ENCODE measurements around the gene TICAM1. TPM values are rescaled to one million over a fixed set of nuclear protein-coding genes. Genes with fewer than 3 reads are reported as not detected.

TICAM1 gene
- 10 to 100 TPM in 3 of 6 donors, 1 to 10 TPM in 3; 1.0 to 22.4 (median 9.6) TPM for polyA plus RNA-seq (ENCODE audit: low read depth in 6 of 6)

- no peaks in the 10 kb centered on the region for H3K36me3 Mint-ChIP-seq
Measured at GRCh38 chr19:4831304-4831978, at the start of gene TICAM1. TSS of gene TICAM1 (minus strand) at chr19:4831712. CDS start at chr19:4818377, 13,335 bp downstream.

GRCh38 chr19:4879041-4879440, 47.5 kb upstream of the TICAM1 start:
- Mint-ChIP-seq H3K9me3 (no peaks in the 10 kb centered on the region), H3K27me3 (no peaks in the 10 kb centered on the region), H3K27ac (no peak overlapping the region), H3K4me3 (peak overlapping the region in 2 of 8 donors; percentile 9 to 40), H3K36me3 (no peaks in the 10 kb centered on the region), H3K4me1 (peaks cover 10 to 18% (median 17%) of the 10 kb centered on the region in 3 donors)
- no peak for DNase-seq
- no peak for ATAC-seq (ENCODE audit: low read depth in 2 of 2)

More at GRCh38 chr19:4831304-4831978, at the start of gene TICAM1:
- Mint-ChIP-seq H3K27ac (peak within 1 kb of the TSS; percentile 96 to 99 (median 97)), H3K4me1 (peaks cover 24 to 38% (median 33%) of the 10 kb centered on the region in 3 donors), H3K9me3 (no peaks in the 10 kb centered on the region), H3K27me3 (no peaks in the 10 kb centered on the region), H3K4me3 (peak within 1 kb of the TSS; percentile 76 to 97 (median 94))
- ATAC-seq (ENCODE audit: low read depth in 2 of 2) (peak; percentile 80 to 82), DNase-seq (peak; percentile 81)

- no peaks in the 10 kb centered on the region for H3K27me3 Mint-ChIP-seq
- peak in 1 of 2 donors; percentile 36 for ATAC-seq (ENCODE audit: low read depth in 2 of 2)
- H3K4me1 Mint-ChIP-seq: peaks cover 8 to 20% (median 17%) of the 10 kb centered on the region in 3 donors
- H3K36me3 Mint-ChIP-seq: no peaks in the 10 kb centered on the region
- peak overlapping the region in 4 of 8 donors; percentile 9 to 61 (median 47) for H3K4me3 Mint-ChIP-seq
- DNase-seq: no peak
- no peaks in the 10 kb centered on the region for H3K9me3 Mint-ChIP-seq
- no peak overlapping the region for H3K27ac Mint-ChIP-seq
Measured at GRCh38 chr19:4878491-4878968, 47.0 kb upstream of the TICAM1 start.

GRCh38 chr19:4877753-4878490, 46.4 kb upstream of the TICAM1 start:
- Mint-ChIP-seq H3K9me3 (no peaks in the 10 kb centered on the region), H3K27me3 (no peaks in the 10 kb centered on the region), H3K27ac (no peak overlapping the region), H3K4me3 (peak overlapping the region in 2 of 8 donors; percentile 52 to 61), H3K36me3 (no peaks in the 10 kb centered on the region), H3K4me1 (peaks cover 6 to 20% (median 17%) of the 10 kb centered on the region in 3 donors)
- DNase-seq (no peak), ATAC-seq (ENCODE audit: low read depth in 2 of 2) (no peak)

GRCh38 chr19:4873930-4874329, 42.4 kb upstream of the TICAM1 start:
- ATAC-seq (ENCODE audit: low read depth in 2 of 2) (no peak), DNase-seq (no peak)
- Mint-ChIP-seq H3K27me3 (no peaks in the 10 kb centered on the region), H3K36me3 (no peaks in the 10 kb centered on the region), H3K4me3 (no peak overlapping the region), H3K27ac (peak overlapping the region in 3 of 6 donors; percentile 46 to 82 (median 47)), H3K4me1 (peaks cover 9 to 21% (median 20%) of the 10 kb centered on the region in 3 donors), H3K9me3 (no peaks in the 10 kb centered on the region)

- H3K36me3 Mint-ChIP-seq: no peaks in the 10 kb centered on the region
- no peaks in the 10 kb centered on the region for H3K9me3 Mint-ChIP-seq
- DNase-seq (no peak), ATAC-seq (ENCODE audit: low read depth in 2 of 2) (no peak)
- H3K4me1 Mint-ChIP-seq: peaks cover 6 to 24% (median 12%) of the 10 kb centered on the region in 3 donors
- H3K27ac Mint-ChIP-seq: no peak overlapping the region
- H3K4me3 Mint-ChIP-seq: no peak overlapping the region
- H3K27me3 Mint-ChIP-seq: no peaks in the 10 kb centered on the region
Measured at GRCh38 chr19:4871711-4872110, 40.2 kb upstream of the TICAM1 start.

- Mint-ChIP-seq H3K4me1 (peaks cover 3 to 31% (median 14%) of the 10 kb centered on the region in 3 donors), H3K9me3 (no peaks in the 10 kb centered on the region), H3K27ac (peak overlapping the region in 2 of 6 donors; percentile 70 to 82), H3K4me3 (peak overlapping the region in 2 of 8 donors; percentile 35 to 44), H3K36me3 (no peaks in the 10 kb centered on the region), H3K27me3 (no peaks in the 10 kb centered on the region)
- DNase-seq (no peak), ATAC-seq (ENCODE audit: low read depth in 2 of 2) (no peak)
Measured at GRCh38 chr19:4870025-4870700, 38.7 kb upstream of the TICAM1 start.

GRCh38 chr19:4868286-4868834, 36.8 kb upstream of the TICAM1 start:
- peaks cover 10 to 42% (median 27%) of the 10 kb centered on the region in 3 donors for H3K4me1 Mint-ChIP-seq
- H3K27ac Mint-ChIP-seq: peak overlapping the region in 5 of 6 donors; percentile 61 to 93 (median 84)
- ATAC-seq (ENCODE audit: low read depth in 2 of 2): no peak
- DNase-seq: no peak
- H3K27me3 Mint-ChIP-seq: no peaks in the 10 kb centered on the region
- no peaks in the 10 kb centered on the region for H3K36me3 Mint-ChIP-seq
- peak overlapping the region; percentile 79 to 93 (median 89) for H3K4me3 Mint-ChIP-seq
- H3K9me3 Mint-ChIP-seq: no peaks in the 10 kb centered on the region

- Mint-ChIP-seq H3K4me3 (peak within 1 kb of the TSS; percentile 79 to 93 (median 89)), H3K36me3 (no peaks in the 10 kb centered on the region), H3K27me3 (no peaks in the 10 kb centered on the region), H3K9me3 (no peaks in the 10 kb centered on the region), H3K27ac (peak within 1 kb of the TSS; percentile 77 to 93 (median 84)), H3K4me1 (peaks cover 9 to 46% (median 25%) of the 10 kb centered on the region in 3 donors)
- ATAC-seq (ENCODE audit: low read depth in 2 of 2): peak; percentile 86 to 87
- DNase-seq: peak; percentile 81
Measured at GRCh38 chr19:4867534-4868285, 36.2 kb upstream of the TICAM1 start, which contains the start of gene PLIN3. TSS of gene PLIN3 (minus strand) at chr19:4867667. CDS start at chr19:4861394, 6,273 bp downstream.

- peak; percentile 19 to 24 for ATAC-seq (ENCODE audit: low read depth in 2 of 2)
- Mint-ChIP-seq H3K27me3 (no peaks in the 10 kb centered on the region), H3K27ac (peak overlapping the region; percentile 51 to 84 (median 78)), H3K36me3 (no peaks in the 10 kb centered on the region), H3K4me1 (peaks cover 7 to 42% (median 21%) of the 10 kb centered on the region in 3 donors), H3K9me3 (no peaks in the 10 kb centered on the region), H3K4me3 (peak overlapping the region; percentile 79 to 93 (median 89))
- DNase-seq: peak; percentile 39
Measured at GRCh38 chr19:4866595-4867424, 35.3 kb upstream of the TICAM1 start.

- H3K27ac Mint-ChIP-seq: no peak overlapping the region
Measured at GRCh38 chr19:4861147-4861546, 29.6 kb upstream of the TICAM1 start.

More at GRCh38 chr19:4861147-4861546, 29.6 kb upstream of the TICAM1 start:
- Mint-ChIP-seq H3K4me1 (peaks cover 7 to 27% (median 13%) of the 10 kb centered on the region in 3 donors), H3K9me3 (no peaks in the 10 kb centered on the region), H3K4me3 (no peak overlapping the region), H3K36me3 (no peaks in the 10 kb centered on the region), H3K27me3 (no peaks in the 10 kb centered on the region)
- DNase-seq (no peak), ATAC-seq (ENCODE audit: low read depth in 2 of 2) (no peak)
